ENCODE results near the gene CHAT.
"Not testable (repeated sequence)": the region's sequence is repeated elsewhere in the genome, so short reads cannot be mapped to it uniquely, and the experiment has no call there.

CHAT gene

GRCh38 chr10:49654036-49654693 lies 40.3 kb downstream of the CHAT start:
- no peak for DNase-seq

GRCh38 chr10:49655099-49655498 lies 41.3 kb downstream of the CHAT start:
- DNase-seq, result no peak

GRCh38 chr10:49656845-49657493 lies 43.1 kb downstream of the CHAT start:
- no peak for DNase-seq

- DNase-seq, result no peak
These were observed 43.8 kb downstream of the CHAT start for GRCh38 chr10:49657606-49658005.

- DNase-seq, result no peak
These were observed 47.5 kb downstream of the CHAT start for GRCh38 chr10:49661140-49661856.

GRCh38 chr10:49662169-49662830 lies 48.5 kb downstream of the CHAT start:
- no peak for DNase-seq

- DNase-seq, result no peak
These were observed 49.8 kb downstream of the CHAT start for GRCh38 chr10:49663596-49663995.

- DNase-seq, result no peak
These were observed 50.4 kb downstream of the CHAT start for GRCh38 chr10:49664006-49664841.

GRCh38 chr10:49664842-49665355 lies 51.1 kb downstream of the CHAT start:
- no peak for DNase-seq

- no peak for DNase-seq
These were observed 52.3 kb downstream of the CHAT start for GRCh38 chr10:49666054-49666615.

- no peak for DNase-seq
These were observed 52.8 kb downstream of the CHAT start for GRCh38 chr10:49666685-49667084.

- DNase-seq, result no peak
These were observed 54.2 kb downstream of the CHAT start for GRCh38 chr10:49667991-49668390.

GRCh38 chr10:49668684-49669083 lies 54.8 kb downstream of the CHAT start:
- DNase-seq, result no peak

- DNase-seq, result no peak
These were observed 65.1 kb downstream of the CHAT start for GRCh38 chr10:49678827-49679479.

- no peak for DNase-seq
These were observed 65.7 kb downstream of the CHAT start, which contains the start of gene C10orf53 for GRCh38 chr10:49679480-49679893. Gene C10orf53, plus strand, starts transcription at chr10:49679651. Its CDS starts 47 bp downstream, at chr10:49679698.

GRCh38 chr10:49682449-49682848 lies 68.6 kb downstream of the CHAT start:
- not testable (repeated sequence) for DNase-seq

GRCh38 chr10:49682879-49683278 lies 69.0 kb downstream of the CHAT start:
- DNase-seq, result no peak

- no peak for DNase-seq
These were observed 72.8 kb downstream of the CHAT start for GRCh38 chr10:49686651-49687050.

GRCh38 chr10:49688261-49688846 lies 74.5 kb downstream of the CHAT start:
- no peak for DNase-seq

- no peak for DNase-seq
These were observed 75.1 kb downstream of the CHAT start for GRCh38 chr10:49688920-49689319.
